HepG2 (cell line): ENCODE results near the gene NDRG3. TPM values are rescaled to one million over a fixed set of nuclear protein-coding genes. Genes with fewer than 3 reads are reported as not detected.
A peak's percentile ranks its signal among the peaks of the same experiment; 100 is the strongest.

ENCODE experiments used
- AHR ChIP-seq: IDR thresholded peaks from 2 replicates; pipeline ENCODE4 v1.6.1; 2018; ENCODE audit warnings: missing genetic modification reagents, missing compliant biosample characterization
- CCAR2 ChIP-seq: fragments of 200-400 bp; formaldehyde crosslinking; optimal IDR thresholded peaks from 2 replicates; pipeline ENCODE3; 2018; ENCODE audit warnings: low read depth, mild to moderate bottlenecking, low read length, moderate library complexity
- ELF3 ChIP-seq: IDR thresholded peaks from 2 replicates; pipeline ENCODE4 v1.6.1; 2016; ENCODE audit warnings: missing genetic modification reagents, missing compliant biosample characterization
- HNF4G ChIP-seq, 2 experiments: sonication (generic) in 1 of 2; formaldehyde crosslinking in 1 of 2; IDR thresholded peaks; 2 replicates each; pipeline versions ENCODE4 v1.4.0 to v1.6.1; 2011 to 2020; ENCODE audit warnings: borderline replicate concordance in 2 of 2, low read depth in 2 of 2, mild to moderate bottlenecking in 2 of 2, low read length in 1 of 2, missing genetic modification reagents in 1 of 2, moderate library complexity in 1 of 2
- HOXA3 ChIP-seq: sonication (generic); formaldehyde crosslinking; IDR thresholded peaks from 2 replicates; pipeline ENCODE4 v1.5.0; 2020; ENCODE audit warnings: missing genetic modification reagents
- JUN ChIP-seq: sonication (generic); formaldehyde crosslinking; IDR thresholded peaks from 2 replicates; pipeline ENCODE4 v1.4.0; 2020; ENCODE audit warnings: mild to moderate bottlenecking, missing genetic modification reagents
- KDM2A ChIP-seq: sonication (generic); formaldehyde crosslinking; IDR thresholded peaks from 2 replicates; pipeline ENCODE4 v1.4.0; 2020; ENCODE audit warnings: low read depth, missing genetic modification reagents, borderline replicate concordance
- KLF6 ChIP-seq: IDR thresholded peaks from 2 replicates; pipeline ENCODE4 v1.8.0; 2016; ENCODE audit warnings: missing biosample characterization, missing genetic modification reagents
- MED13 ChIP-seq: sonication (generic); formaldehyde crosslinking; IDR thresholded peaks from 2 replicates; pipeline ENCODE4 v1.5.0; 2020; ENCODE audit warnings: missing genetic modification reagents
- MEIS1 ChIP-seq: sonication (generic); formaldehyde crosslinking; IDR thresholded peaks from 2 replicates; pipeline ENCODE4 v1.9.0; 2021; ENCODE audit warnings: mild to moderate bottlenecking, missing genetic modification reagents, moderate library complexity, borderline replicate concordance
- SYNCRIP ChIP-seq: fragments of 200-400 bp; formaldehyde crosslinking; IDR thresholded peaks from 2 replicates; pipeline ENCODE4 v1.6.1; 2018; ENCODE audit warnings: mild to moderate bottlenecking, low read depth, low read length; ENCODE audit not compliant: insufficient read depth
- TBX3 ChIP-seq: fragments of 450-650 bp; IDR thresholded peaks from 2 replicates; pipeline ENCODE4 v1.6.1; 2017; ENCODE audit warnings: antibody characterized with exemption, mild to moderate bottlenecking, inconsistent platforms, borderline replicate concordance
- ZBTB1 ChIP-seq: sonication (generic); formaldehyde crosslinking; IDR thresholded peaks from 2 replicates; pipeline ENCODE4 v1.4.0; 2020; ENCODE audit warnings: missing genetic modification reagents, borderline replicate concordance
- ZMYM2 ChIP-seq: sonication (generic); formaldehyde crosslinking; IDR thresholded peaks from 2 replicates; pipeline ENCODE4 v1.8.0; 2022; ENCODE audit warnings: mild to moderate bottlenecking, missing genetic modification reagents
- ZNF354B ChIP-seq: sonication (generic); formaldehyde crosslinking; IDR thresholded peaks from 2 replicates; pipeline ENCODE4 v1.8.0; 2022; ENCODE audit warnings: mild to moderate bottlenecking, missing genetic modification reagents
- ZNF451 ChIP-seq: sonication (generic); formaldehyde crosslinking; IDR thresholded peaks from 2 replicates; pipeline ENCODE4 v1.5.0; 2020; ENCODE audit warnings: mild to moderate bottlenecking, missing genetic modification reagents
- ZNF556 ChIP-seq: sonication (generic); formaldehyde crosslinking; IDR thresholded peaks from 2 replicates; pipeline ENCODE4 v1.4.0; 2020; ENCODE audit warnings: mild to moderate bottlenecking, missing genetic modification reagents, borderline replicate concordance
- ZNF563 ChIP-seq: sonication (generic); formaldehyde crosslinking; IDR thresholded peaks from 2 replicates; pipeline ENCODE4 v1.8.0; 2022; ENCODE audit warnings: mild to moderate bottlenecking, moderate library complexity, missing genetic modification reagents
- ZNF687 ChIP-seq: sonication (generic); formaldehyde crosslinking; IDR thresholded peaks from 2 replicates; pipeline ENCODE4 v1.5.1; 2020; ENCODE audit warnings: mild to moderate bottlenecking, missing genetic modification reagents, moderate library complexity
- ZSCAN5A ChIP-seq: sonication (generic); formaldehyde crosslinking; IDR thresholded peaks from 2 replicates; pipeline ENCODE4 v1.8.0; 2022; ENCODE audit warnings: mild to moderate bottlenecking, missing genetic modification reagents, borderline replicate concordance
- polyA plus RNA-seq, 8 experiments: library from polyadenylated mRNA; depleted of rRNA in 3 of 8; stranded (reverse) in 7 of 8; unstranded in 1 of 8; fragments of >200 nt; fragmentation: Illumina TruSeq in 4 of 8; extraction: Trizol in 4 of 8; gene quantifications; 2 replicates each; pipeline versions ENCODE4 v1.2.1 to v1.2.3, GENCODE V29; 2011 to 2016; ENCODE audit warnings: low read depth in 4 of 8, missing spikeins in 1 of 8, mixed read lengths in 1 of 8; ENCODE audit not compliant: insufficient read depth in 1 of 8
- total RNA-seq, 5 experiments: library from RNA; depleted of rRNA; stranded (reverse); fragments of >200 nt; fragmentation: Illumina TruSeq; extraction: Trizol; gene quantifications; 2 replicates each; pipeline ENCODE4 v1.2.3, GENCODE V29; 2016; ENCODE audit warnings: low read depth in 1 of 5
- TF ChIP-seq, protein P1 (sequence below): sonication (generic); formaldehyde crosslinking; IDR thresholded peaks from 2 replicates; pipeline ENCODE4 v1.4.0; 2020; ENCODE audit warnings: missing genetic modification reagents

The NDRG3 gene
- total and polyA plus RNA-seq, 2 of the 13 experiments (the other 11 are each of a cell fraction or from before 2014, with no cell fraction given): 36.0 to 40.5 TPM

DNA sequence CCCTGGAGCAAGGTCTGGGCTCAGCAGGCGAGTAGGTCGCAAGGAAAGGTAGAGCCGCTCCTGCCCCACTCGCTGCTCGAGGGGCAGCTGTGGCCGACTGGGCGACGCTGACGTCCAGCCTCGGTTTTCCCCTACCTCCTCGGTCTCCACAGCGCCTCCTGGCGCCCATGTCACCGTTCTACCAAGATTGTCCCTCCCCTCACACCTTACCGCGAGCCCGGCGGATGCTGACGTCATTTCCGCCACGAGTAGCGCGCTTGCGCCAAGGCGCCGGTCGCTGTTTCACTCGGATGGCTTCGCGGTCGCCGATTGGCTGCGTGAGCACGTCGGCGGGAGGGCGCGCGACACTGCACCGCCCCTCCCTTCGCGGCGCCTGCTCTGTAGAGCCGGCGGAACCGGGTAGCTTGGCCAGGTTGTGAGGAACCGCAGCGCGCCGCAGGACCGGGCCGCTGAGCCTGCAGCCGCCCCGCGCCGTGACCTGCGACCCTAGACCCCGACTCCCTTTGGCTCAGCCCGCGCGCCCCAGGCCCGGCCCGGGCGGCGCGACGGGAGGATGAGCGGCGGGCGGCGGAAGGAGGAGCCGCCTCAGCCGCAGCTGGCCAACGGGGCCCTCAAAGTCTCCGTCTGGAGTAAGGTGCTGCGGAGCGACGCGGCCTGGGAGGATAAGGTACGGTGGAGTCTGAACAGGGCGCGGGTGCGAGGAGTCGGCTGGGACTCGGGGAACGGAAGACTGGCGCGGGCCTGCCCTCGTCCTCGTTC lies 140.3 kb downstream of the NDRG3 start, which contains the start of gene RAB5IF (continued):
- TF ChIP-seq, protein P1, sequence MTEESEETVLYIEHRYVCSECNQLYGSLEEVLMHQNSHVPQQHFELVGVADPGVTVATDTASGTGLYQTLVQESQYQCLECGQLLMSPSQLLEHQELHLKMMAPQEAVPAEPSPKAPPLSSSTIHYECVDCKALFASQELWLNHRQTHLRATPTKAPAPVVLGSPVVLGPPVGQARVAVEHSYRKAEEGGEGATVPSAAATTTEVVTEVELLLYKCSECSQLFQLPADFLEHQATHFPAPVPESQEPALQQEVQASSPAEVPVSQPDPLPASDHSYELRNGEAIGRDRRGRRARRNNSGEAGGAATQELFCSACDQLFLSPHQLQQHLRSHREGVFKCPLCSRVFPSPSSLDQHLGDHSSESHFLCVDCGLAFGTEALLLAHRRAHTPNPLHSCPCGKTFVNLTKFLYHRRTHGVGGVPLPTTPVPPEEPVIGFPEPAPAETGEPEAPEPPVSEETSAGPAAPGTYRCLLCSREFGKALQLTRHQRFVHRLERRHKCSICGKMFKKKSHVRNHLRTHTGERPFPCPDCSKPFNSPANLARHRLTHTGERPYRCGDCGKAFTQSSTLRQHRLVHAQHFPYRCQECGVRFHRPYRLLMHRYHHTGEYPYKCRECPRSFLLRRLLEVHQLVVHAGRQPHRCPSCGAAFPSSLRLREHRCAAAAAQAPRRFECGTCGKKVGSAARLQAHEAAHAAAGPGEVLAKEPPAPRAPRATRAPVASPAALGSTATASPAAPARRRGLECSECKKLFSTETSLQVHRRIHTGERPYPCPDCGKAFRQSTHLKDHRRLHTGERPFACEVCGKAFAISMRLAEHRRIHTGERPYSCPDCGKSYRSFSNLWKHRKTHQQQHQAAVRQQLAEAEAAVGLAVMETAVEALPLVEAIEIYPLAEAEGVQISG (CRISPR knock-in tag): peak; percentile 96
- peak; percentile 99 for TF ChIP-seq HOXA3 (CRISPR knock-in tag)
- peak; percentile 30; the same call in 1 of the 2 replicates for TF ChIP-seq ZNF354B (CRISPR knock-in tag)
- TF ChIP-seq ZSCAN5A (CRISPR knock-in tag): peak; percentile 97; the same call in 1 of the 2 replicates
- TF ChIP-seq ELF3 (CRISPR knock-in tag): peak; percentile 94
- peak; percentile 99 for TF ChIP-seq KDM2A
- peak; percentile 34; the same call in 1 of the 2 replicates for TF ChIP-seq HNF4G (IDR thresholded peaks at IDR 0.05; ENCODE audit: borderline replicate concordance, low read depth, low read length)
- TF ChIP-seq HNF4G (CRISPR knock-in tag; IDR thresholded peaks at IDR 0.05; ENCODE audit: borderline replicate concordance, low read depth): peak; percentile 78; the same call in 1 of the 2 replicates
- no peak for TF ChIP-seq ZBTB1 (CRISPR knock-in tag)
- peak; percentile 94 for TF ChIP-seq ZNF556
- TF ChIP-seq ZMYM2: no peak
- peak; percentile 94 for TF ChIP-seq ZNF563
- peak; percentile 98 for TF ChIP-seq MEIS1 (CRISPR knock-in tag)
- TF ChIP-seq ZNF451 (CRISPR knock-in tag): peak; percentile 96
- peak; percentile 76 for TF ChIP-seq CCAR2
- TF ChIP-seq TBX3: peak; percentile 95; the same call in 1 of the 2 replicates
- TF ChIP-seq AHR (CRISPR knock-in tag): no peak; the same call in 1 of the 2 replicates
- TF ChIP-seq JUN (CRISPR knock-in tag): peak; percentile 89
- peak; percentile 80 for TF ChIP-seq MED13 (CRISPR knock-in tag)
- peak; percentile 91 for TF ChIP-seq KLF6 (CRISPR knock-in tag)
- no peak for TF ChIP-seq SYNCRIP
- TF ChIP-seq ZNF687: peak; percentile 98
